Jurkat, Clone E6-1 (cell line): Measurements from ENCODE around the gene KANK4. TPM values are rescaled to one million over a fixed set of nuclear protein-coding genes. Genes with fewer than 3 reads are reported as not detected.
A peak's percentile ranks its signal among the peaks of the same experiment; 100 is the strongest.

Source experiments
- DNase-seq: peaks from one replicate; pipeline ENCODE4 v3.0.0-alpha.2; 2011; ENCODE audit warnings: low read depth, low spot score
- H3K4me3 ChIP-seq: 2 replicates; pipeline ENCODE4 v1.5.1; 2011; ENCODE audit warnings: mild to moderate bottlenecking, low read length, control low read depth, moderate library complexity
- polyA plus RNA-seq: library from polyadenylated mRNA; unstranded; fragments of >200 nt; gene quantifications from one replicate; pipeline ENCODE4 v1.2.1, GENCODE V29; 2012; ENCODE audit warnings: missing spikeins; ENCODE audit not compliant: insufficient read length, insufficient read depth

Gene KANK4
- 0.87 TPM for polyA plus RNA-seq

- no peak for DNase-seq
- peak within 1 kb of the TSS; percentile 21; the same call in 1 of the 2 replicates for H3K4me3 ChIP-seq
Observed at GRCh38 chr1:62318756-62319544, at the start of gene KANK4. Gene KANK4 (minus strand): TSS chr1:62319434. CDS start chr1:62281564, 37,870 bp downstream.

GRCh38 chr1:62368989-62369388, 49.8 kb upstream of the KANK4 start:
- DNase-seq: no peak
- H3K4me3 ChIP-seq: no peak overlapping the region

GRCh38 chr1:62367005-62367557, 47.8 kb upstream of the KANK4 start:
- no peak overlapping the region for H3K4me3 ChIP-seq
- no peak for DNase-seq

- no peak overlapping the region for H3K4me3 ChIP-seq
- no peak for DNase-seq
Observed at GRCh38 chr1:62364721-62365120, 45.5 kb upstream of the KANK4 start.

GRCh38 chr1:62362926-62363325, 43.7 kb upstream of the KANK4 start:
- H3K4me3 ChIP-seq: no peak overlapping the region
- DNase-seq: no peak

GRCh38 chr1:62362061-62362917, 43.1 kb upstream of the KANK4 start:
- H3K4me3 ChIP-seq: no peak overlapping the region
- no peak for DNase-seq

- DNase-seq: no peak
- no peak overlapping the region for H3K4me3 ChIP-seq
Observed at GRCh38 chr1:62361431-62361830, 42.2 kb upstream of the KANK4 start.

GRCh38 chr1:62358665-62359373, 39.6 kb upstream of the KANK4 start:
- no peak overlapping the region for H3K4me3 ChIP-seq
- DNase-seq: peak; percentile 33

- no peak overlapping the region for H3K4me3 ChIP-seq
- no peak for DNase-seq
Observed at GRCh38 chr1:62357916-62358315, 38.7 kb upstream of the KANK4 start.

GRCh38 chr1:62356257-62356835, 37.1 kb upstream of the KANK4 start:
- no peak for DNase-seq
- H3K4me3 ChIP-seq: no peak overlapping the region

- DNase-seq: no peak
- H3K4me3 ChIP-seq: no peak overlapping the region
Observed at GRCh38 chr1:62355095-62355494, 35.9 kb upstream of the KANK4 start.

GRCh38 chr1:62353853-62354252, 34.6 kb upstream of the KANK4 start:
- no peak for DNase-seq
- H3K4me3 ChIP-seq: no peak overlapping the region

- H3K4me3 ChIP-seq: no peak overlapping the region
- DNase-seq: peak; percentile 27
Observed at GRCh38 chr1:62352387-62352786, 33.2 kb upstream of the KANK4 start.

GRCh38 chr1:62349470-62350233, 30.4 kb upstream of the KANK4 start:
- DNase-seq: no peak
- H3K4me3 ChIP-seq: no peak overlapping the region

- H3K4me3 ChIP-seq: no peak overlapping the region
- DNase-seq: no peak
Observed at GRCh38 chr1:62346886-62347285, 27.7 kb upstream of the KANK4 start.

- no peak overlapping the region for H3K4me3 ChIP-seq
- DNase-seq: no peak
Observed at GRCh38 chr1:62343911-62344310, 24.7 kb upstream of the KANK4 start.

GRCh38 chr1:62342270-62342669, 23.0 kb upstream of the KANK4 start:
- DNase-seq: no peak
- H3K4me3 ChIP-seq: no peak overlapping the region

GRCh38 chr1:62341615-62342014, 22.4 kb upstream of the KANK4 start:
- no peak for DNase-seq
- H3K4me3 ChIP-seq: no peak overlapping the region
